ENCODE results near the gene RTRAF.

RTRAF gene

DNA sequence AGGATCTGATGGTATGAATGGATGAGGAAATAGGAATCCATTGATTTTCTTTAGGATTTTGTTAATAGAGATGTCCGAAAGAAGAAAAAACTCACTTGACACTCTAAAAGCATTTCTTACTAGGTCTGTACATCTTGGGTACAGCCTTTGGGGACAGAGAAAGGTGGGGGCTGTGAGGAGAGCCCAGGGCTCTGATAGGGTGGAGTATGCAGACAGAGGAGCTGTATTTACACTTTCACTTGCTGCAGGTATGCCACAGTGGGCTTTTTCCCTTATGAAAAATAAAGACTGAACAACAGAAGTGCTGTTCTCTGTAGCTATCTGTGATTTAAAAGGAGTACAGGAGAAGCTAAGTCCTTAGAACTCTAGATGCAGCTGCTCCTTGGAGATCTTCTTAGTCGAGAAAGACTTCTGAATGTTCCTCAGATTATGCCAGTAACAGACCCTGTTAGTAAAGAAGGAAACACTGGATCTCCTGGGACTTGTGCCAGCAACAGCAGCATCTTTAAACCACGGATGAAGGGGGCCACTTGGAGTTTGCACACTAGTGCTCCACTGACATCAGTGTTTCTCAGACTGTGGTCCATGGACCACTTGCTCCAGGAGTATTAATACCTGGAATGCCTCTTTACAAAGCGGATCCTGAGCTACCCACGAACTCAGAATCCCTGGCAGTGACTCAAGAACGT is 19.4 kb upstream of the RTRAF start:
- TF ChIP-seq, protein P1, sequence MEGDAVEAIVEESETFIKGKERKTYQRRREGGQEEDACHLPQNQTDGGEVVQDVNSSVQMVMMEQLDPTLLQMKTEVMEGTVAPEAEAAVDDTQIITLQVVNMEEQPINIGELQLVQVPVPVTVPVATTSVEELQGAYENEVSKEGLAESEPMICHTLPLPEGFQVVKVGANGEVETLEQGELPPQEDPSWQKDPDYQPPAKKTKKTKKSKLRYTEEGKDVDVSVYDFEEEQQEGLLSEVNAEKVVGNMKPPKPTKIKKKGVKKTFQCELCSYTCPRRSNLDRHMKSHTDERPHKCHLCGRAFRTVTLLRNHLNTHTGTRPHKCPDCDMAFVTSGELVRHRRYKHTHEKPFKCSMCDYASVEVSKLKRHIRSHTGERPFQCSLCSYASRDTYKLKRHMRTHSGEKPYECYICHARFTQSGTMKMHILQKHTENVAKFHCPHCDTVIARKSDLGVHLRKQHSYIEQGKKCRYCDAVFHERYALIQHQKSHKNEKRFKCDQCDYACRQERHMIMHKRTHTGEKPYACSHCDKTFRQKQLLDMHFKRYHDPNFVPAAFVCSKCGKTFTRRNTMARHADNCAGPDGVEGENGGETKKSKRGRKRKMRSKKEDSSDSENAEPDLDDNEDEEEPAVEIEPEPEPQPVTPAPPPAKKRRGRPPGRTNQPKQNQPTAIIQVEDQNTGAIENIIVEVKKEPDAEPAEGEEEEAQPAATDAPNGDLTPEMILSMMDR (IDR thresholded peaks at IDR 0.05; ENCODE audit: low read depth, low read length), result no peak
- DNase-seq (ENCODE audit: low read depth in 2 of 2), result no peak
- H3K4me3 ChIP-seq (replicated peaks in 1 of 2; ENCODE audit: low read depth in 2 of 2, low read length in 2 of 2), result no peak overlapping the region

DNA sequence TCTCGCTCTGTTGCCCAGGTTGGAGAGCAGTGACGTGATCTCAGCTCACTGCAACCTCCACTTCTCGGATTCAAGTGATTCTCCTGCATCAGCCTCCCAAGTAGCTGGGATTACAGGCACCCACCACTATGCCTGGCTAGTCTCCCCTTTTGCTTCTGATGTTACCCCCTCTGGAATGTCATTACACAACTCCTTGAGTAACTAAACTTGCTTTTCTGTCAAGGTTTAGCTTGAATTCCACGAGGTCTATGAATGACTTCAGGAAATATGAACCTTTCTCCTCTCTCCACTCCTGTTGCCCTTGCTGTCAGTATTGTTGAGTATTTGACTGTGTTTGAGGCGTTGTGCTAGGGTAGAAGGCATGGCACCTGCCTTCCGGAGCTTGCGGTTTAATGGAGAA is 16.8 kb upstream of the RTRAF start:
- H3K4me3 ChIP-seq (replicated peaks in 1 of 2; ENCODE audit: low read depth in 2 of 2, low read length in 2 of 2), result no peak overlapping the region
- DNase-seq (ENCODE audit: low read depth in 2 of 2), result no peak
- TF ChIP-seq, protein P1 (IDR thresholded peaks at IDR 0.05; ENCODE audit: low read depth, low read length), result no peak

DNA sequence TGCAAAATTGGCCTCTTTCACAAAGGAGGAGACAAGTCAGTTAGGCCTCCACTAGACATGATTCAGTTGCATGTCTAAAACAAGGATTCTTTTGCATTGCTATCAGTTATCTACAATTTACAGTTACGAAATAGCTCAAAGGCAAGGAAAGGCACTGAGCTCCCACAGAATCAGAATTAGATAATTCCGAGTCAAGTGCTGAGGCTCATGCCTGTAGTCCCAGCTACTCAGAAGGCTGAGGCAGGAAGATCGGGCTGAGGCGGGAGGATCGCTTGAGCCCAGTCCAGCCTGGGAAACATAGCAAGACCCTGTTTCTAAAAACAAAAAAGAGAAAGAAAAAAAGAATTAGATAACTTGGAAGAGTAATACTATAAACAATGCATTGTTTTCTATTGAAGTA is 12.3 kb upstream of the RTRAF start:
- TF ChIP-seq, protein P1 (IDR thresholded peaks at IDR 0.05; ENCODE audit: low read depth, low read length), result no peak
- no peak overlapping the region for H3K4me3 ChIP-seq (replicated peaks in 1 of 2; ENCODE audit: low read depth in 2 of 2, low read length in 2 of 2)
- DNase-seq (ENCODE audit: low read depth in 2 of 2), result peak in 1 of 2 donors; percentile 53

DNA sequence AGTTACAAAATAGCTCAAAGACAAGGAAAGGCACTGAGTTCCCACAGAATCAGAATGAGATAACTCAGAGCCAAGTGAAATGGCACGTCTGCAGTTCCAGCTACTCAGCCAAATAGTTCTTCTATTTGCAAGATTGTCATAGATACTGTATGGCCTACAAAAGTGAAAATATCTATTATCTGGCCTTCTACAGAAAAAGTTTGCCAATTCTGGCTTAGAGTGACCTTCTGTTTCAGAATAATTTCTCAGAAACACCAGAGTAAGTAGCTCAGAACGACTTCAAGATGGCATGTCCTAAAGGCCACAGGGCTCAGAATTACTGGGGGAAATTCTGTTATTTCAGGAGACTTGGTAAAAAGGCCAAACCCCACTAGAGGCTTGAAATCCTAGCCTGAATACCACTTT is 10.7 kb upstream of the RTRAF start:
- DNase-seq (ENCODE audit: low read depth in 2 of 2), result peak in 1 of 2 donors; percentile 65
- no peak overlapping the region for H3K4me3 ChIP-seq (replicated peaks in 1 of 2; ENCODE audit: low read depth in 2 of 2, low read length in 2 of 2)

DNA sequence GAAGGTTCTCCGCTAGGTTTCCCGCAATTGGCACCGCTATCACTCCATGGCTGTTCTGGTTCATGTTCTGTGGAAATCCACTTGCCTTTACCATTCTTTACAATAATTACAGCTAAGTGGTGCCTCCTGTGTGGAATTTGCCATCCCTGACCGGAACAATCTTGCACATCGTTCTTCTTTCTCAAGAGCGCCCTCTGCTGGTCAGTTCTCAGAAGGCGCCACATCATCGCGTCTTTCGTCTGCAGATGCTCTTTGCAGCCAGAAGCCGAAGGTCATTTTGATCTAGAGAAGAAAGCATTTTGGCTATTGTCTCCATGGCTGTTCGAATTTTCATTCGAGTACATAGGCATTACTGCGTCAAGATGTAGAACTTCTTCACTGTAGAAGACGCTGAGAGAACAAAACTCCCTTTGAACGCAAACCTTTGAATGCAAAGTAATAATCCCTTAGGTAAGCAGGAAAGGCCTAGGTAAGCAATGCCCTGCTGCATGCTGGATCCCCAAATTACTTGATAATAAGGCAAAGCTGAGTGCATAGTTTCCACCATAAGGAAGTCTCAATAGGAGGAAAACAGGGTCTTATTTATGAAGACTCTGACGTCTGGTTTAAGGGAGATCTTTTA is 10.1 kb upstream of the RTRAF start:
- DNase-seq (ENCODE audit: low read depth in 2 of 2), result peak; percentile 90
- TF ChIP-seq, protein P1 (IDR thresholded peaks at IDR 0.05; ENCODE audit: low read depth, low read length), result peak; percentile 83
- no peak overlapping the region for H3K4me3 ChIP-seq (replicated peaks in 1 of 2; ENCODE audit: low read depth in 2 of 2, low read length in 2 of 2)

More for the DNA sequence above, 10.7 kb upstream of the RTRAF start:
- TF ChIP-seq, protein P1 (IDR thresholded peaks at IDR 0.05; ENCODE audit: low read depth, low read length), result no peak

DNA sequence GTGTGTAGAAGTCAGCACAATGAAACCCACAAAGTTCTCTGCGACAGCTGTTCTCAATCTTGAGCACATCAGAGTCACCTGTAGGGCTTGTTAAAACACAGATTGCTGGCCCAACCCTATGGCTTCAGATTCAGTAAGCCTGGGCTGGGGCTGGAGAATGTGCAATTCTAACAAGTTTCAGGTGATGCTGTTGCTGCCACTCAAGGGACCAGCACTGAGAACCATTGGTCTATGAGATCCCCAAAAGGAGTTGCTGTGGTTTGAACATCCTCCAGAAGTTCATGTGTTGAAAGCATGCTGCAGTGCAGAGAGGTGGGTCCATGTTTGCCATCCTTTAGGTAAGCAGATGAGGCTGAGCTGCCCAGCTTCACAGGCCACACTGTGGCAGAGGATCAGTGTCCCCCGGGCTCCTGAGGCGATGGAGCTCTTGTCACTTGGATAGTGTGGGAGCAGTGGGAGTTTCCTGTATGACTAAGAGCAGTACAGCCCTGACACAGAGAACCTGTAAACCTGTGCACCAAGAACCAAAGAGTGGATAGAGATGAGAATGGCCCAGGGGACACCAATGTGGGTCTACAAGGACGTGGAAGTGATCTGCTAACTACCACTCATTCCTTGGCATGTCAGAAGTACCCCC is 8.0 kb upstream of the RTRAF start:
- H3K4me3 ChIP-seq (replicated peaks in 1 of 2; ENCODE audit: low read depth in 2 of 2, low read length in 2 of 2), result no peak overlapping the region
- TF ChIP-seq, protein P1 (IDR thresholded peaks at IDR 0.05; ENCODE audit: low read depth, low read length), result no peak
- DNase-seq (ENCODE audit: low read depth in 2 of 2), result no peak

All from cardiac fibroblast (primary cell).